Glomerular visceral epithelial cell (primary cell): ENCODE data around the gene DLGAP1.

ENCODE experiments used
- DNase-seq: peaks from one replicate; pipeline ENCODE4 v3.0.0-alpha.2; 2016; ENCODE audit errors: extremely low spot score

DLGAP1 gene

DNA sequence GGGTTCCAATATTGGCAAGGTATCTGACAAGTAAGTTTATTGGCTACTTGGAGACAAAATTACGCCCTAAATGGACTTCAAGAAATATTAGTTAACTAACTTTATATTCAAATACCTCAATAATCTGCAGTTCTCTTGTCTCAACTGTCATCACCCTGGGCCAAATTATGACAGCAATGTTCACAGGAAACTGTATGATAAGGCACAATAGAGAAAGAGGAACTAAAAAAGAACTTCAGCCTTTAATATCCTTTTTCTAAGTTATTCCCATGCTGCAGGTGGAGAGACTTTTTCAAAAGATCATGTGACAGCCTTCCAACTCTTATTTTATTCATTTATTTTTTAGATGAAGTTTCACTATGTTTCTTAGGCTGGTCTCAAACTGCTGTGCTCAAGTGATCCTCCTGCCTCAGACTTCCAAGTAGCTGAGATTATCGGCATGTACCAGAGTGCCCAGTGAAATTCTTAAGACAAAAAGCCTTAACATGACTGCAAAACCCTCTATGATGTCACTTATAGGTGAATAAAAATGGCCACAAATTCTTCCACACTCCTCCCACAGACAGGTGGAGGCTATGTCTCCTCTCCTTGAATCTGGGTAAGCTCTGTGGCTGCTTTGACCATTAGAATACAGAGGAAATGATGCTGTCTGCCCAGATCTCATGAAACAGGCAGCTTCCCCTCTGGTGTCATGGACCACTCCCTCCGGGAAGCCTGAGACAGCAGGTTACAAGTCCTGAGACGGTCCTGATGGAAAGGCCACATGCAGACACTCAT, 794.2 kb downstream of the DLGAP1 start:
- DNase-seq: no peak

- no peak for DNase-seq
Measured at GRCh38 chr18:3658529-3658928, 796.6 kb downstream of the DLGAP1 start.

DNA sequence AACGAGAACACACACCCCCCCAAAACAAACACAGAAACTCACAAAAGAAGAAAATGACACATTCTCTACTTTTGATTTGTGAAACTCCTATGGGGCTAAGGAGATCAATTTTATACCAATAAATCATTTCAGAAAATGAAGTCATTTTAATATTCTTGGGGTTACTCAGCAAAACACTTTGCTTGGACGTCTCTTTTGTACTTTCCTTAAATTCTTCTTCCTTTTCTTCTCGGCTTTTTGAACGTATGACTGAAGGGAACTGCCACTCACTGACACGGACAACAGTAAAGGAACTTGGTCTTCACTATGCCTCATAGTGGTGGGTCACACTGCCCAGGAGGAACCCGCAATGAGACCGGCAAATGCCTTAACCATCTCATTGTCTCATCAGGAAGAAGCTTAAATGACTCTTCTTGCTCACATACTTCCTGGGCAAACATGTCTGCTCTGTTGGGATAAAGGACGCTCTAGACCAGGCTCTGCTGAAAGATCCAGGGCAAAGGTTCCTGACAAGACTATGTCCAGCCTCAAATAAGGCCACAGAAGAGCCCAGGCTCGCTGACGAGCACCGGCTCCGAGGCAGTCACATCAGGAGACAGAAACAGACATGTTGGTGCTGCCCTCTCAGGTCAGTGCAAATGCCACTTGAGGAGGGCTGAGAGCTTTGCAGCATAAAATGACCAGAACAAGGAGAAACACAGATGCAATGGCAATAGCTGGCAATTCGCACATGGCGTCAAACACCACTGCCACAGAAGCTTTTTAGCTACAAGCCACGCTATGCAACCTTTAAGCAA, 799.7 kb downstream of the DLGAP1 start:
- DNase-seq: no peak

DNA sequence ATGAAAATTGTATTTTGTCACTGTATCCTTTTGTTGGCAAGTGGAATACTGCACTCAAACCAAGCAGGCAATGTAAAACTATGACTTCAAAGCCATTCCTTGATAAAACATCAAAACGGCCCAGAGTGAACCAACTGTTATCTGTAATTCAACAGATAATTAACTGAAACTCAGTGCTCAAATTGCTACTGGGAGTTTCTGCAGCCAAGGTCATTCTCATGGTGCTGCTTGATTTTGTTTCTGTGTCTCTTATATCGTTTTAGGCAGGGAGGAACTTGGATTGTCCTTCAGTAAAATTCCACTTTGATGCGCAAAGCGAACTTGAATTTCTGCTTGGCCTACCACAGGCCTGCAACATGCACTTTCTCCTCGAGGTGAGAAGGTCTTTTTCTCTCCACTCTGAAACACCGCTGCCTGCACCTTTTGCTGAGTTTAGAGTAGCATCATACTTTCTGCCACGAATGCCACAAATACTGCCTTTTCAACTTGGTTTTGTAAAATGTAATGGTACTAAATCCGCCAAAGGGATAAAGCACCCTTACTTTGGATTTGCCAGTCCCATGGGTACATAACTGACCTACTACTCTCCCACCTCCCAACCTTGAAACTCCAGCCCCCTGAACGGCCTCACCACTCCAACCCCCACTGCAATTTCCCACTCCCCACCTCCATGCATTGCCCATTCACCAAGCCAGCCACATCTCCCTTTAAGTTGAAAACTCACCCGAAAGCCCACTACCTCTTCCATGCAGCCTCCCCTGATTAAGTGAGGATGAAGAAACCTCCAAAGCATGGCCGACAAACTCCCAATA, 800.5 kb downstream of the DLGAP1 start:
- no peak for DNase-seq

GRCh38 chr18:3653851-3654441, 801.2 kb downstream of the DLGAP1 start:
- DNase-seq: no peak

DNA sequence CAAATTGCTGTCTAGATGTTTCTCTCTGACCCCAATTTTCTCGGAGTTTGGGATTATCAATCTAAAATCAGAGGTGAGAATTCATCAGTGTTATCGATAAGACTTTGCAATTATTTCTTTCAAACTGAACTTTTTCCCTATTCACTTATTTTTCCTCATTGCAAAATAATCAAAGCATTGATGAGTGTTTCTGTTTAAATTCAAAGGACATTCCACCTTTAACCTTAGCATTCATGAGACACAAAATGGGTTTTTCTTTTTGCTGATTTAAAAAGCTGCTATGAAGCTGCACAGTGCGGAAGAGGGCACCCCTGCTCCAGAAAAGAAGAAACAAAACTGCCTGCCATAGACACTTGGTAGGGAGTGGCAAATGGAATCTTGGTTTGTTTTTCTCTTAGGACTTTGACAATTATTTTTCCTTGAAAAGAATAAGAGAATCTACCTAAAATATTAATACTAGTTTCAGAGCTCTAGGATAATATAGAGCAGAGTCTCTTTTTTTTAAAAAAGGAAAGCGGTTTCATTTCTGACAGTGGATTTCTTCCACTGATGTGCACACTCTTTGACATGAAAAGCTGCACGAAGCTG, 801.8 kb downstream of the DLGAP1 start:
- no peak for DNase-seq

GRCh38 chr18:3652380-3653262, 802.5 kb downstream of the DLGAP1 start:
- DNase-seq: peak; percentile 91

DNA sequence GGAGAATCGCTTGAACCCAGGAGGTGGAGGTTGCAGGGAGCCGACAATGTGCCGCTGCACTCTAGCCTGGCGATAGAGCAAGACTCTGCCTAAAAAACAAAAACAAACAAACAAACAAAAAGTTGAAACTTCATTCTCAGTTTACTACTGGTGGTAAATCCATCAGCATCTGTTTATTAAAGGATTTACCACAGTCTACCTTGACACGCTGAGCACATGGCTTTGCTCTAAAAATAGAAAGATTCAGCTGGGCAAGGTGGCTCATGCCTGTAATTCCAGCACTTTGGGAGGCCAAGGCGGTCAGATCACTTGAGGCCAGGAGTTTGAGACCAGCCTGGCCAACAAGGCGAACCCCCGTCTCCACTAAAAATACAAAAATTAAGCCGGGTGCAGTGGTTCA, 803.8 kb downstream of the DLGAP1 start:
- DNase-seq: no peak

GRCh38 chr18:3650521-3651042, 804.5 kb downstream of the DLGAP1 start:
- DNase-seq: peak; percentile 90

DNA sequence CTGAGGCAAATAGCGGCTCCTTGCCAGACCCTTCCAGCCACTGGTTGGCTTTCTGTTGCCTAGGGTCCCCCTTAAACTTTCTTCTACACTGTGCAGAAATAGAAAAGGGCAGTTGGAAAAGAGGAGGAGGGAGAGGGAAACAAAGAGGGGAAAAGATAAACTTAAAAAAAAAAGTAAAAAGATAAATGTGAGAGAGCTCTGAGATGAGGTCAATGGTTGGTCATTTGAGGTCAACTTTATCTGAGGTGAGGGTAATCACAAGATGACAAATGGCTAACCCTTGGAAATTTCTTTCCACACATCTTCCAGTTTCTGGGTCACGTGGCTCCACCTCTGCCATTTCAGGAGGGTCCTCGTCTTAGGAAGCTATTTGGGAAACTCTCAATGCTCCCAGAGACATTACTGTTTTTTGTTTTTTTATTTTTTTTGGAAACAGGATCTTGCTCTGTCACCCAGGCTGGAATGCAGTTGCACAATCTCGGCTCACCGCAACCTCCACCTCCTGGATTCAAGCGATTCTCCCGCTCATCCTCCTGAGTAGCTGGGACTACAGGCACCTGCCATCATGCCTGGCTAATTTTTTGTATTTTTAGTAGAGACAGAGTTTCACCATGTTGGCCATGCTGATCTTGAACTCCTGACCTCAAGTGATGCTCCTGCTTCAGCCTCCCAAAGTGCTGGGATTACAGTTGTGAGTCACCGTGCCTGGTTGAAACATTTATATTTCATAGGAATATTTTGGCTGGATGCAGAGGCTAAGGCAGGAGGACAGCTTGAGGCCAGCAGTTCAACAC, 805.3 kb downstream of the DLGAP1 start:
- DNase-seq: peak; percentile 95

- no peak for DNase-seq
Measured at GRCh38 chr18:3649135-3649632, 805.9 kb downstream of the DLGAP1 start.

GRCh38 chr18:3648641-3649040, 806.5 kb downstream of the DLGAP1 start:
- no peak for DNase-seq

DNA sequence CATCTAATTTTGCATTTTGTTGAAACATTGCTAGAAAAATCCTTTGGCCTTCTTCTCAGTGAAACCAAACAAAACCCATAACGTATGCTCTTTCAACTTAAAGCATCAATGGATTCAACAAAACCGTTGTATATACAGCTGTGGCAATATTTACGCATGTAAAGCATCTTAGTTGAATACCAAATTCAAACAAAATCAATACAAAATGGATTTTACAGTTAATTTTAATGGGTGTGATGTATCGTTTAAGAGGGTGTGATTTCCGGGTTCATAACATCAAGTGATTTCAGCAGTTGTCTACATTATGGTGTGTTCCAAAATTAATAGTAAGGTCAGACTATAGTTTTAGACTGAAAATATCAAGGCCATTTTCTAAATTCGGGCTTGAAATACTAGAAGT, 806.9 kb downstream of the DLGAP1 start:
- no peak for DNase-seq

DNA sequence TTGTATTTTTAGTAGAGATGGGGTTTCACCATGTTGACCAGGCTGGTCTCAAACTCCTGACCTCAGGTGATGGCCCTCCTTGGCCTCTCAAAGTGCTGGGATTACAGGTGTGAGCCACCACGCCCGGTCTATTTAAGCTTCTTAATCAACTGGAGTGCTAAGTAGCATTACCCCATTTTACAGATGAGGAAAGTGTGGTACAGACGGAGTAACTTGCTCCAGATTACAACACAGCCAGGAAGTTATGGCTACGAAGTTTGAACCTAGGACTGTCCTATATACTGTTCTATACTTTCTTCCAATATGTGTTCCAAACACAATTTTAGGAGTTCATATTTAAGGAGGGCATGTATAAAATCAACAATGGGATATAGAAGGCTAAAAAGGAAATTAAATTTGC, 807.5 kb downstream of the DLGAP1 start:
- DNase-seq: no peak

DNA sequence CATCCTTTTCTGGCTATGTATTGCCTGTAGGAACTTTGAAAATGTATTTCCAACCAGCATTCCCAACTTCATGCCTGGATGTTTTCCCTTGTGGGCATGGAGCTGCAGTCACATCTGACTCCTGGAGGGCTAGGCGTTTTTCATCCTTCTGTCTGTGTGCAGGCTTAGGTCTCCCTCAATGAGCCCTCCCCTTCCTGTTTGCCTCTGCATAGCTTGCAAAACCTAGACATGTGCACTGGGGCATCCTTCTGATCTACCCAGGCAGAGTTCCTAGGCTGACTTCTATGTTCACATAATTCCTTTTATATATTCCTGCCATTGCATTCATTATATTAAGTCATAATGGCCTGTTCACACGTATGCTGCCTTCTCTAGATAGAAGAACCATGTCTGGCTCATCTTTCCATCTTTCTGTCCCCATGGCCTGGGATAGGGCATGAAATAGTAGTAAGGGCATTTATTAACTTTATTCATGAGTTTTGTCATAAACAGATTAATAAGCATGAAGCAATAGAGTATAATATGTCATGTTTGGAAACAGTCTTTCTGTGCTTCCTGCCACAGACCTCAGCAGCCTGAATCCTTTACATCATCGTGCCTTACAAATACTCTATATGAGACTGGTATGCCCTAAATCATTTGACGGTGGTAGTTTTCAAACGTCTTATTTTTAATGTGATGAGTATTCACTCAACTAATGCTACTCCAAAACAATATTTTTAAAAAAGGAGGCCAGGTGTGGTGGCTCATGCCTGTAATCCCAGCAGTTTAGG, 809.5 kb downstream of the DLGAP1 start:
- no peak for DNase-seq

DNA sequence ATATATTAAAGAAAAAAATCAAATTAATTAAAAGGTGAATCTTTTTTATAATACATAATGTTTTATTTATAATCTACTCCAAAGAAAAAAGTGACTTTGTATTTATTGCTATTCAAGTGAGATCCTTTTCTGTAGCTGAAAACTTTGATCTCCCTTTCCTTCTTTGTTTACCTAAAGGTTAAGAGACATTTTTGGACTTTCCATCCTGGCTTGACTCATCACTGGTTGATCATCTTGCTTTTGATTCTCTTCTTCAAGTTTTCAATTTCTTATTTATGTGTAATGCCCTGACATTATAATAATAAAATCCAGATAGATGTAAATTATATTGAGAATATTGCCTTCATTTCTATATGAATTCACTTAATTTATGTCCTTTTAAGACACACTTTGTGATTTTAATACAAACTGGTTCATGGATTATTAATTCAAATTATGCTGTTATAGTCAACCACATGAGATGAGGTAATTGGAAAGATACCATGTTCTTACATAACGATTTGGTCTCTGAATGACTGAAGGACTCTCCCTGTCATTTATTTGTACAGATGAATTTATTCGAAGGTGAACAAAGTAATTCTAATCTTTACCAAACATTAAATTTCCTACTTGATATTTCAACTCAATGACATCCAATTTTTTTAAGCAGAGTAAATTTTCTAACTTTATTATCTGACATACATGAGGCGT, 820.7 kb downstream of the DLGAP1 start:
- DNase-seq: no peak

DNA sequence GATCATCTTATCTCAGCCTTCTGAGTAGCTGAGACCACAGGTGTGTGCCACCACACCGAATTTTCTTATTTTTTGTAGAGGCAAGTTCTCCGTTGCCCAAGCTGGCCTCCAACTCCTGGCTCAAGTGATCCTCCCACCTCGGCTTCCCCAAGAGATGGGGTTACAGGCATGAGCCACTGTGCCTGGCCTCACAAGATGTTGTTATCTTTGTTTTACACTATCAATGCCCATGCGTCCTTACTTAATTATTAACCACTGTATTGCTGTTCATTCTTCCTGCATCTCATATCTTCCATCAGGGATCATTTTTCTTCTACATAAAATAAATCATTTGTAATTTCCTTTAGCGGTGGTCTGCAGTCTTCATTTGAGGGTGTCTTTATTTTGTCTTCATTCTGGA, 823.2 kb downstream of the DLGAP1 start:
- DNase-seq: no peak

- DNase-seq: no peak
Measured at GRCh38 chr18:3626929-3627458, 828.1 kb downstream of the DLGAP1 start.
